ENCODE measurements around the gene HSPA6.

DNA sequence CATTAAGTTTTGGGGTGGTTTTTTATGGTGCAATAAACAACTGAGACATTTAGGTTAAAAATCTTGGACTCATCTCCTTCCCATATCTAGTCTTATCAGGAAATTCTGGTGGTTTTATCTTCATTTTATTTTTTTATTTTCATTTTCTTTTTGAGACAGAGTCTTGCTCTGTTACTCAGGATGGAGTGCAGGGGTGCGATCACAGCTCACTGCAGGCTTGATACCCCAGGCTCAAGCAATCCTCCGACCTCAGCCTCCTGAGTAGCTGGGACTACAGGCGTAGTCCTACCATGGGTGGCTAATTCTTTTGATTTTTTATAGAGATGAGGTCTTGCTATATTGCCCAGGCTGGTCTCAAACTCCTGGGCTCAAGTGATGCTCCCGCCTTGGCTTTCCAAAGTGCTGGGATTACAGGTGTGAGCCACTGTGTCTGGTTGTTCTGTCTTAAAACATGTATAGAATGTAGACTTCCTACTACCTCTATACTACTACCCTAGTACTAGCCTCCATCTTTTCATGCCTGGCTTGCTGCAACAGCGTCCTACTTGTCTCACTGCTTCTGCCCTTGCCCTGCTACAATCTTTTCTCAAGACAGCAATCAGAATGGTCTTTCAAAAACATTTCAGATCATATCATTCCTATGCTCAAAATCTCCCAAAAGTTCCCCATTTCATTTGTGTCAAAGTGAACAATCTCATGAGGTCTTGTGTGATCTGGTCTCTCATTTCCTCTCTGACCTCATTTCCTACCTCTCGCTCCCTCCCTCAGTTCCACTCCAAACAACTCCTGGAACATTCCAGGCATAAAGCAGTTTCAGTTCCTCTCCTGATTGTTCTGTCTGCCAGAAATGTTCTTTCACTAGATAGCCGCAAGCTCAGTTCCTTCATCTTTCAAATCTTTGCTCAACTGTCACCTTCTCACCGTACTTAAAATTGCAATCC, 25.0 kb upstream of the HSPA6 start:
- TF ChIP-seq POLR2AphosphoS5 (IDR thresholded peaks at IDR 0.05; ENCODE audit: low read depth, low read length), result no peak
- no peak for TF ChIP-seq POLR2A (IDR thresholded peaks at IDR 0.05; ENCODE audit: low read depth, low read length)

Data from GM12892 (cell line).